Measurements from ENCODE around the gene RAD51B.
"Not testable (repeated sequence)": the region's sequence is repeated elsewhere in the genome, so short reads cannot be mapped to it uniquely, and the experiment has no call there.

RAD51B gene

DNA sequence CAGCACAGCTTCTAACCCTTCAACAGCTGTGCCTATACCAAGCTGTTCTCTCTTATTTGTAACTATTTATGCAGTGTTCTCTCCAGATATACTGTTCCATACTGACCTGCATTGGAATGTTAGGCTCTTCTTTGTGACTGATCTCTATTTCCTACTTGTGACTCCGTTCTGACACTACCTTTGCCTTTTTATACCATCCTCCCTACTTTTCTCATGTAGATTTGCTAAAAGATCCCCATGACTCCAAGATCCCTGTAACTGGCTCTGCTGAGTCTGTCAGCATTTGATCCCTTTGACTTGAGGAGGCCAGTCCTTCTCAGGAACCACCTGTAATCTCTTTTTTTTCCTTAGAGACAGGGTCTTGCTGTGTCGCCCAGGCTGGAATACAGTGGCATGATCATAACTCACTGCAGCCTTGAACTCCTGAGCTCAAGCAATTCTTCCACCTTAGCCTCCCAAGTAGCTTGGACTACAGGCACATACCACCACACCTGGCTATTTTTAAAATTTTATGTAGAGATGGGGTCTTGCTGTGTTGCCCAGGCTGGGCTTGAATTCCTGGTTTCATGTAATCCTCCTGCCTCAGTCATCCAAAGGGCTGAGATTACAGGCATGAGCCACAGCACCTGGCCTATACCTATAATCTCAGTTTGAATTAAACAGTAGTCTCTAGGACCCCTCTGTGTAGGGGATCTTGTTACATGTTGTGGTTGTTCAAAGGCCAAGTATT, 605.0 kb downstream of the RAD51B start:
- DNase-seq, result no peak

DNA sequence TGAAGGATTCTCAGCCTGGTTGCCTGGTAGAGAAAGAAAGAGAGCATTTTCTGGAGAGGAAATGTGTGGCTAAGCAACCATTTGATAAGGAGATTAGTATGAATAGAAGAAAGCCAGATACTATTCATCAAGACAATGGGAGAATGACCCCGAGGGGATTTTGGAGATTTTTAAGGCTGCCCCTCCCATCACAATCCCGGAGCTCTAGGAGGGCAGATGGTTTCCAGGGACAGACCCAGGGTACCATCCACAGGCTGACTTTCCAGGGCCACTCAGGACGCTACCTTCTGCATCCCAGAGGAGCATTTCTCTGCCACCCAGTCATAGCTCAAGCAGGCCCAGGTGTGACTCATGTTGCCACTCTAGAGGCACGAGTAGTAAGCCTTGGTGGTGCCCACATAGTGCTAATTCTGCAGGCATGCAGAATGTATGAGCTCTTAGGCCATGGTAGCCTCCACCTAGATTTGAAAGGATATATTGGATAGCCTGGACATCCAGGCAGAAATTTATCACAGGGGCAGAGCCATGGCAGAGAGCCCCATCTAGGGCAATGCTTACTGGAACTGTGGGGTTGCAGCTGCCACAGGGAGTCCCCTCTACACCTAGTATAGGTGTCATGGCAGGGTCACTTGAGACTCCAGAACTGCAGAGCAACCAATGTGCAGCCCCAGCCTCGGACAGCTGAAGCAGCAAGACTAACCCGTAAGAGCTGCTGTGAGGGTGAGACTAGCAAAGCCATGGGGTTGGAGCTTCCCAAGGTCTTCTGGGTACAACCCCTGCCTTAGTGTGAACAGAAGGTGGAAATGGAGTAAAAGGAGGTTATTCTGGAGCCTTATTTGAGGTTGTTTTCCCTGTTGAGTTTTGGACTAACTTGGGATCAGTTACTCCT, 607.3 kb downstream of the RAD51B start:
- no peak for DNase-seq

DNA sequence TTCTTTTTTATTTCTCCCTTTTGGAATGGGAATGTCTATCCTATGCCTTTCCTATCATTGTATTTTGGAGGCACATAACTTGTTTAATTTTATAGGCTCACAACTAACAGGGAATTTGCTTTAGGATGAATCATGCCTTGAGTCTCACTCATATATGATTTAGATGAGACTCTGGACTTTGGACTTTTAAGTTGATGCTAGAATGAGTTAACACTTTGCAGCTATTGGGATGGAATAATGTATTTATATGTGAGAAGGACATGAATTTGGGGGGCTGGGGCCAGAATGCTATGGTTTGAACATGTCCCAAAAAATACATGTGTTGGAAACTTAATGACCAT, 607.9 kb downstream of the RAD51B start:
- no peak for DNase-seq

DNA sequence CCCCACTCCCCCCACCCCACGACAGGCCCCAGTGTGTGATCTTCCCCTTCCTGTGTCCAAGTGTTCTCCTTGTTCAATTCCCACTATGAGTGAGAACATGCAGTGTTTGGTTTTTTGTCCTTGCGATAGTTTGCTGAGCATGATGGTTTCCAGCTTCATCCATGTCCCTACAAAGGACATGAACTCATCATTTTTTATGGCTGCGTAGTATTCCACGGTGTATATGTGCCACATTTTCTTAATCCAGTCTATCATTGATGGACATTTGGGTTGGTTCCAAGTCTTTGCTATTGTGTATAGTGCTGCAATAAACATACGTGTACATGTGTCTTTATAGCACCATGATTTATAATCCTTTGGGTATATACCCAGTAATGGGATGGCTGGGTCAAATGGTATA, 609.3 kb downstream of the RAD51B start:
- not testable (repeated sequence) for DNase-seq

DNA sequence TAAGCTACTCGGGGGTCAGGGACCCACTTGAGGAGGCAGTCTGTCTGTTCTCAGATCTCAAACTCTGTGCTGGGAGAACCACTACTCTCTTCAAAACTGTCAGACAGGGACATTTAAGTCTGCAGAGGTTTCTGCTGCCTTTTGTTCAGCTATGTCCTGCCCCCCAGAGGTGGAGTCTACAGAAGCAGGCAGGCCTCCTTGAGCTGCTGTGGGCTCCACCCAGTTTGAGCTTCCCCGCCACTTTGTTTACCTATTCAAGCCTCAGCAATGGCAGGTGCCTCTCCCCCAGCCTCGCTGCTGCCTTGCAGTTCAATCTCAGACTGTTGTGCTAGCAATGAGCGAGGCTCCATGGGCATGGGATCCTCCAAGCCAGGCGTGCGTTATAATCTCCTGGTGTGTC, 614.6 kb downstream of the RAD51B start:
- not testable (repeated sequence) for DNase-seq

DNA sequence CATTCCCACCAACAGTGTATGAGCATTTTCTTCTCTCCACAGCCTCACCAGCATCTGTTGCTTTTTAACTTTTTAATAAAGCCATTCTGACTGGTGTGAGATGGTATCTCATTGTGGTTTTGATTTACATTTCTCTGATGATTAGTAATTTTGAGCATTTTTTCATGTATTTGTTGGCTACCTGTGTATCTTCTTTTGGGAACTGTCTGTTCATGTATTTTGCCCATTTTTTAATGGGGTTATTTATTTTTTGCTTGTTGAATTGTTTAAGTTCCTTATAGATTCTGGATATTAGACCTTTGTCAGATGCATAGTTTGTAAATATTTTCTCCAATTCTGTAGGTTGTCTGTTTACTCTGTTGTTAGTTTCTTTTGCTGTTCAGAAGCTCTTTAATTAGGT, 616.1 kb downstream of the RAD51B start:
- DNase-seq, result not testable (repeated sequence)

DNA sequence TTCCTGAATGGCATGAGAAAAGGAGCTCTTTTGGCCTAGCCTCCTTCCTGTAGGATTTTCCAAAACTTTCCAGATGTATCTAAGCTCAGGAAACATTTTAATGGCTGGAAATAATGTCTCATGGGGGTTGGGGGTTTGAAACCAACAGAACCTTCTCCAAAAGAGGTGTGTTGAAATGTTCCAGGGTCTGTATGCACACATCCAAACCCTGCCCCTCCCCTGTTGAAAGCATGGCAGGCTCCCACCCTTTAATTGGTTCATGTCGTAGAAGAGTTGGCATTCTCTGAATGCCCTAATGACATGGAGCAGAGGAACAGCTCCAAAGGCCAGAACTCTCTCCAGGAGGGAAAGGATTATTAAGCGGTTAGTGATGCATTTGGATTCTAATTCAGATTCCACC, 620.1 kb downstream of the RAD51B start:
- DNase-seq, result no peak

DNA sequence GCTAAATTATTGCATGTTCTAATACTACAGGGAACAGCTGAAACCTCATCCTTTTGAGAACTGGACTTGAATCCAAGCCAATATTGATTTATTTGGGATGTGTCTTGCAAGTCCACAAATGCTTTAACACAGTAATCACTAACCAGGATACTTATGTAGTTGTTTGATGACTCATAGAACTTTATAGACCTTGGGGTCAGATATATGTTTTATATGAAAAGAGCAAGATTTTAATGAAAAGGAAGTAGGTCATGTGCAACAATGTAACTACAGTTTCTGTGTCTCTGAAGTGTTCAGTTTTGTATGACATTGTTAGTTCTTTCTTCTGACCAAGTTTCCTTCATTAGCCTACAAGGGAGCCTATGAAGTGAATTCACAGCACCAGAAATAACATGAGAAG, 621.2 kb downstream of the RAD51B start:
- DNase-seq, result no peak

DNA sequence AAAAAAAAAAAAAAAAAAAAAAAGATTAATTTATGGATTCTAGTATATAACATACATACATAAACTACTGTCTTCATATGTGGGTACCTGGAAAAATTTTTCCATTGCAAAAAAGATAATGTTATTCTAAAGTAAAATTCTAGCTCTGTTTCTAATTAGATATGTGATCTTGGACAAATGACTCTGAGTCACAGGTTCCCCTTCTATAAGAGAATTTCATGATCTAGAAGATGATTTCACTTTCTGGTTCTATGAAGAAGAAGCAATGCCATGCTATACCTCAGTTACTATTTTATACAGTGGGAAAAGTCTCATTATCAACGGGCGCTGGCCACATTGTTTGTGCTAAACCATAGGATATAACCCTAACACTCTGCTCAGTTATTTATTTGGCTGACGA, 622.0 kb downstream of the RAD51B start:
- DNase-seq, result no peak

DNA sequence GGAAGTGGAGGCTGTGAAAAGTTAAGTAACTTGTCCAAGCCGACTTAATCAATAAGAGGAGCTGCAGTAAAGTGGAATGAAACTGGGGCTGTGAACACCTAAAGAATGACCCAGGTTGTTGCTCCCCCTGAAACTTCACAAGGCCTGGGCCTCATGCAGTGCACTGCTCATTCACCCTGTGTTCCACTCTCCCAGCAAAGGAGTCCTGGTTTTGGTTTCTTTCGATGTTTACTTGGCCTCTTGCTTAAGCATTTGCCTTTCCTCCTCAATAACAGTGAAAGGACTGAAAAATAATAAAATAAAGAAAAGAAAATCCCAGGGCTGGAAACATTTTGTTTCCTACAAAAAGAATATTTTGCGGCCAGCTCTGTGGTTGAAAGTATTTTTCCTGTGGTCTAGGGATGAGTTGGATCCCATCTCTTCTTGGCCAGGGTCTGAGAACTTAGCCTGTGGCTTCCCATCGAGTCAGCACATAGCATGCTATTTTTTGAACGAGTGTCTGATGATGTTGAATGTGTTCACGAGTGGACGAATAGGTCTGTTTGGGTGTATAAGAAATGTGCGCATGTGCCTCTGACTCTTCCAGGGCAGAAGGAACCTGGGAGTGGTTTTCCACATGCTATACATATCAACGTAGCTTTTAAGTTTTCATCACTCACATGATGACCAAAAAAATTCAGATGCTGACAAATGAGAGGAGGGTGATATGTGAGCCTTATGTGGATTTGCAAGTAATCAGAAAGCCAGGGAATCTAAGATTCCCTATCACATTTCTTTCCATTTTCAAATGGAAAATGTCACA, 623.5 kb downstream of the RAD51B start:
- no peak for DNase-seq

DNA sequence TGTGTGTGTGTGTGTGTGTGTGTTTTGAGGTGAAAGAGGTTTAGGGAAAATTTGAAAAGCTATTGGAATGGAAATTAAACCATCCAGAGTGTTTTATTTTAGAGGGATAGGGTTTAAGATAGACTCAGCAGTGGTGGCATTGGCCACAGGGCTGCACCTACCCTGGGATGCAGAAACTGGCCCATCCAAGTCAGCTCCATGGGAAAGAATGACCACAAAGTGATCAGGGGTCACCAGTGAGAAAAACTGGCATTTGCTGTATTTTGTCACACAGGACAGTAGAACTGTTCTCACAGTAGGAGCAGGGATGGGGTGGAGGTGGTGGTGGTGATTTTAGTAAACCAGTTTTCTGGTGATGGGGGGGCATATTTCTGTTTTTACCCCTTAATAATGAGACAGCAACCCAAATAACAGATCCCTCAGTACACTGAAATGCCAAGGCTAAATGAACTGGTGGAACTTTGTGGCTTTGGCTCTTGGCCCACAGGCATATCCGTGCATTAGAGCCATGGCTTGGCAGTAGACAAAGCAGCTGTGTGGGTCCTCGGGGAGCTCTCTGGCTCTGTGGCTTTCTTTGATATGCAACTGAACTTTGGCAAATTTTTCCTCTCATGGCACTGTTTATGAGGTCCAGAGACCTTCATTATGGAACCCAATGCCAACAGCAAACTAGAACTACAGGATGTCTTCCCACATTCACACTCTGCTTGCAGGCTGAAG, 625.0 kb downstream of the RAD51B start:
- DNase-seq, result no peak

DNA sequence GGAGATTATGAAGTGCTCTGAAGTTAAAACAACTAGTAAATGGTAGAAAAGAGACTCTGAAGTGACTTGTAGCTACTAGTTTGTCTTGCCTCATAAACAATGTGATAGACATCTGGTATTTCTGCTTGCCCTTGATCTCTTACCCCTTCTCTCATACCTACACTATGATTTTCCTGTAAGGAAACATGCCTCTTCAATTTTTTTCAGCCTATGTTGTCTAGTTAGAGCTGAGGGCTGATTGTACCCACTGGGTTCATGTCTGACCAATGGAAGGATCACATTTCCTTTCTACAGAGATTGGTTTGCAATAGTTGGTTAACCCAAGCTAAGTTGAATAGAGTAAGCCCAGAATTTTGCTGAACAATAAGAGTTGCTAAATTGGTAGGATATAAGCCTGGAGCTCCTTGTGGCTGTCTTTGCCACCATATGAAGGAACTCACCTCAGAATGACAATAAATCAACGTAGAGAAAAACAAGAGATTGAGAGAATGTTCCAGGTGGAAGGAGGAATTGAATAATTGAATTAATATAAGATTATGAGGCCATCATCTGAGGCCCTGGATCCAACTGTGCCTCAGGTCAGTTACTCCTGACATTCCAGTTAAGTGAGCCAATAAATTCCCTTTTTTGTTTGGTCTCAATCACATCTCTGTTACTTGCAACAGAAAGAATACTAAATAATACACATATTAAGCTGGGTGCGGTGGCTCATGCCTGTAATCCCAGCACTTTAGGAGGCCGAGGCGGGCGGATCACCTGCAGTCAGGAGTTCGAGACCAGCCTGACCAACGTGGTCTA, 626.9 kb downstream of the RAD51B start:
- no peak for DNase-seq

DNA sequence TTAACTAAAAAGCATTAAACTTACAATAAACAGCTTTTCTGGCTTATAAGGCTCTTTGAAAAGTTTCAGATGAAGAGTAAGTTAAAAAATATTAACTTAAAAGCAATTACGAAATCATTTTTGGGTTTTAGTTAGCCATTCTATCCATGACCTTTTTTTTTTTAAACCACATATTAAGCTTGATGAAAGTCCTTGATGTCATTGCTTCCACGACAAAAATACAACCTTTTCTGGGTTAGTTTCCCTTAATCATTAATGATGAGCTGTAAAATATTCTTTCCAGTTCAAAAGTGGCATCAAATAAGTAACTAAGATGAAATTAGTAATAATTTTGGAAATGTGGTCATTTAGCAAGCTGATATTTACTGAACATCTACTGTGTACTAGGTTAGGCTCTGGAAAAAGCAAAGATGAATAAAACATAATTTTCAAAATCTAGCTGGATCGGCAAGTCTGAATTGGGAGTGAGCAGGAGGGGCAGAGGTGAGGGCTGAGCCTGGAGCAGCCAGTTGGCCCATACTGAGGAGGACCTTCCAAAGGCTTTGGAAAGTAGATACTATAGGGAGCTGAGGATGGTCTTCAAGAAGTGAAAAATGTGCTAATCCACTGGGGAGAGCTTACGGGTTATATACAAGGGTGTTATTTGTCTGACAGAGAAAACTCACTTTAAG, 628.1 kb downstream of the RAD51B start:
- no peak for DNase-seq

DNA sequence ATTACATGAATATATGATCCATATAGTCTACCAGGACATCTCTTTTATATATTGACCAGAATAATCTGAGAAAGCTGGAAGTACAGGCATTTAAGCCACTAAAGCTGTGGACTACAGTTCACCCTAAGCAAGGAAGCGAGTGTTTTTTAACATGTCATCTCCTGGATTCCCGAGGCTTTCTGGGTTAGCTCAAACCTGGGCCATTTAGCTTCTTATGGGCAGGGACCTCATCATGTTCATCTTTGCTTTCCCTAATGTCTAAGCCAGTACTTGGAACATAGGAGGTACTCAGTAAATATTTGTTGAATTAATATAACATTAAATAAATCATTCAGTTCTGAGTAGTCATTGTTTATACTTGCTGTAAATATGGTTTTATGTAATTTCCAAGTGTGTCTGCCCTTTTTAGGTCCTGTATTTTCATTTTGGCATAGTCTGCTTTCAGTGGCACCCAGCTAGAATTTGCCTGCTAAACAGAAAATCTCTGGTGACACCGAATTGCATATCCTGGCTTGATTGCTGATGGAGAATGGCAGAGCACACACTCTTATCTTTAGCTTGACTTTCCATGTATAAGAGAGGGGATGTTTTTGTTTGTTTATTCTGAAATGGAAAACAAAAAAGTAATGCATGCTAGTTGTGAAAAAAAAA, 628.8 kb downstream of the RAD51B start:
- DNase-seq, result no peak

DNA sequence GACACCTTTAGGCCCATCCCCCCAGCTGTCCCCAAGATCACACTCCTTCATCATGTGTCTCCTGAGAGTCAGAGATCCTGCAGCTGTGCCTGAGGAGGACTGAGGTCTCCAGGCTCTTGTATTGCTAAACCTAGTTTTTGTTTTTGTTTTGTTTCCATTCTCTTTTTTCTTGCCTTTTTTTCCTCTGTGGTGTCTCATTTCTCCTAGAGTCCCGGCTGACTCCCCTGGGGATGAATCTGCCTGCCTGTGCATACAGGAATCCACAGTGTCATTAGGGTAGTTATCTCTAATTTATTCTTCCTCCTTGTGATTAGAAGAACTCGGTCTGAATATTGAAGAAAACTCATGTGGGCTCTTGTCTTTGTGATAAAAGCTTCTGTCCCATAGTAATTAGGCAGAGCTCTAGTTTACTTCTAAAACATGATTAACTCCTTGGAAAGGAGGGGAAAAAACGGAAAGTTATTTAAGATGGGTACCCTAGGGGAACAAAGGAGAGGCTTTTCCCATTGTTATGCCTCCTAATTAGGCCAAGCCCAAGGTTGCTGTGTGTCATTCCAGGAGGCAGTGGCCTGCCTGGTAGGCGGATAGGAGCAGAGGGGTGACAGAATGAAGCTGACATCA, 630.1 kb downstream of the RAD51B start:
- DNase-seq, result no peak

DNA sequence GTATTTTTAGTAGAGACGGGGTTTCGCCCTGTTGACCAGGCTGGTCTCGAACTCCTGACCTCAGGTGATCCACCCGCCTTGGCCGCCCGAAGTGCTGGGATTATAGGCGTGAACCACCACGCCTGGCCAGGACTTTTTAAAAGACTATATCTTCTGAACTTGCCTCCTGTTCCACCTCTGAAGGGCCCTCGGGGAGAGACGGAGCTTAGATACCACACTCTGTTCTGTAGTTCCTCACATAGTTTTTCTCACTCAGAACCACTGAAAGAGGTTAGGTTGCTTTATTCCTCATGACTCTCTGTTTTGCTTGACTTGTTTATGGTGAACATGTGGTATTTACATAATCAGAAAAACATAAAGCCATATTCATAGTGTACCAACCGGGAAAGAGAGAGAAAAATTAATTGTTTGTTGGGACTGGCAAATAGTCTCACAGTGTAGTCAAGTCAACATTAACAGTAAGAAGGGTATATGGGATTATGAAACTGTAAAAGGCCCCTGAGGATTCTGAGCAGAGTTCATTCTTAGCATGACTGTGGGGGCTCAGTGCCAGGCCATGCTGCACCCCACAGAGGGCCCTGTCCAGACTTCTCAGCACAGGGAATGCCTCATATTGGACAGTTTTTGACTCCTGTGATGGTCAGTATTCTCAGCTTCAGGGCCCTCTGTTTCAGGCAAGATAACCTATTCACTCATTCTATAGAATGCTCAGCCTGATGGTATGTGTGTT, 631.0 kb downstream of the RAD51B start:
- DNase-seq, result no peak

DNA sequence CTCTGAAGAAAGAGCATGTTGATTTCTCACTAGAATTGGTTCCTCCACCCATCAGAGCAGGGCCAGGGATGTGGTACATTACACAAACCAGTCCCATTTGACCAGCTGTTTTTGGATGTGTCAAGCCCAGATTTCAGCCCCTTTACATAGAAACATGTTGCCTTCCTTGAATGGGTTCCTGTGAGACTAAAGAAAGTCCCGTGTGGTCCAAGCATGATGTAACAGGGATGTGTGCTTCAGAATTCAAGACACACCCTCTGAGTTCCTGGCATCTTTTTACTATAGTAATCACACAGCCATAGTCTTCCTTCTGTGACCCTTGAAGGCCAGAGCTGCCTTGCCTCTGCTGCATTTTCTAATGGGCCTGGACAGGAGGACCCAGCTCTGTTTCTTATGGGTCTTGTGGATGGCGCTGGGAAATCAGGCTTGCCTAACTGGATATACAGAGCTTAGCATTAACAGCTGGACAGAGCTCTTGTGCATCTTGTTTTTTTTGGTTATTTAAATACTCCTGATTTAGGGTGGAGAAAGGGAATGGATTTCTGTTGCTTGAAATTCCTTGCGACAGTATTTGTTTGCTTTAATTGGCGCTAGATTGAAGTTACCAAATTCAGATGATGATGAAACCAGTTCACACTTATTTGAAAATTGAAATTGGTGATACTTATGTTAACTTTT, 632.3 kb downstream of the RAD51B start:
- DNase-seq, result no peak

DNA sequence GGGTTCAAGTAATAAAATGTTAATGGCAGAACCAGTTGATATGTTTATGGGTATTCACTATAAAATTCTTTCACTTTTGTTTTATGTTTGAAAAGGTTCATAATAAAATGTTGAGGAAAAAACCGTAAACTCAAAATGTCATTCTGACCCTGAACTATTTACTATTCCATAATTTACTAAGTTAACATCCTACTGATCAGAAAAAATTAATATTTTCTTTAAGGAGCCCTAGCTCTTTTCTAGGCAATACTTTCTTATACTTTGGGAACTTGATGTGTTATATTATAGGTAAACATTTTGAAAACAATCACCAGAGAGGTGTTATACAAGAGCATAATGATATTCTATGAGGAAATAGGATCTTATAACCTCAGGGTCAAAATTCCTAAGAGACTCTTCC, 638.7 kb downstream of the RAD51B start:
- no peak for DNase-seq

DNA sequence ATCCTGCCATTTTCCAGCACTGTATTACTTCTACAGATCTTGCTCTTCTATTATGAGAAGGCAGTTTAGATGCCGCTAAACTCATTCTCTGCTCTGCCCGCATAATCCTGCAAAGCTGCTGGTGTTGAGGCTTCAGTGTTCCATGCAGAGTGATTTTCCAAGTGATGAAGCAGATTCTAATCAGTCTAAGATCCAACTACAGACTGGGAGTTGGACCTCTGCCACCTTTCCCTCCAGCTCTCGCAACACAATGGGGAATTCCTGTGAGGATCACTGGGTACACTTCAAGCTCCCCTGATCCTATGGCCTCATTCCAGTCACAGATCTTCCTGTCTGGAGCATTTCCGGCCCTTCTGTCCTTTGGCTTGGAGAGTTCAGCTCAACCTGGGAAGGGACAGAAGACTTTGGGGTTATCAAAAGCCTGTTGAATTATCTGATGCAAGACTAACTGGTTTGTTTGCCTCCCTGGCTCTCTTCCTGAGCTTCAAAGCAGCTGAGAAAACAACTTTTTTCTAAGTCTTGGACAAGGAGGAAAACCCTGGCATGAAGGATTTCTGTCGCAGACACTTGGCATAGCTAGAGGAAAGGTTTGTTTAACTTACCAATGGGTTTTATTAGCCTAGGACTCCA, 639.4 kb downstream of the RAD51B start:
- no peak for DNase-seq

Measured in NCI-H524 treated with DMSO at 0.1 percent for 48 hours (cell line).